Trophoblast cell (in vitro differentiated cells and primary cell): Measurements from ENCODE around the gene SMAD3.
A peak's percentile ranks its signal among the peaks of the same experiment; 100 is the strongest.

Experiments
- DNase-seq, 2 donors: peaks; one replicate each; pipeline ENCODE4 v3.0.0-alpha.2; 2016
- H2AFZ ChIP-seq: 2 replicates; pipeline ENCODE4 v1.6.1; 2013; ENCODE audit warnings: low read length, moderate library complexity, mild to moderate bottlenecking; ENCODE audit not compliant: insufficient read depth, poor library complexity
- H2AK5ac ChIP-seq: 2 replicates; pipeline ENCODE4 v1.6.1; 2013; ENCODE audit warnings: mild to moderate bottlenecking, low read length
- H2BK120ac ChIP-seq: 2 replicates; pipeline ENCODE4 v1.6.1; 2013; ENCODE audit warnings: low read length, mild to moderate bottlenecking, moderate library complexity; ENCODE audit not compliant: insufficient read depth, poor library complexity
- H2BK12ac ChIP-seq: 2 replicates; pipeline ENCODE4 v1.6.1; 2013; ENCODE audit warnings: mild to moderate bottlenecking, low read length, moderate library complexity
- H2BK5ac ChIP-seq: 2 replicates; pipeline ENCODE4 v1.6.1; 2013; ENCODE audit warnings: low read length, low read depth, moderate library complexity, mild to moderate bottlenecking; ENCODE audit not compliant: poor library complexity
- H3K14ac ChIP-seq: 2 replicates; pipeline ENCODE4 v1.6.1; 2013; ENCODE audit warnings: mild to moderate bottlenecking, low read length
- H3K18ac ChIP-seq: 2 replicates; pipeline ENCODE4 v1.6.1; 2013; ENCODE audit warnings: mild to moderate bottlenecking, low read length
- H3K23ac ChIP-seq: 2 replicates; pipeline ENCODE4 v1.6.1; 2013; ENCODE audit warnings: low read length
- H3K27ac ChIP-seq: 2 replicates; pipeline ENCODE4 v1.5.1; 2013; ENCODE audit warnings: low read depth, mild to moderate bottlenecking, inconsistent platforms, low read length, moderate library complexity
- H3K27me3 ChIP-seq: 2 replicates; pipeline ENCODE4 v1.6.1; 2013; ENCODE audit warnings: inconsistent platforms, mild to moderate bottlenecking, low read length, moderate library complexity; ENCODE audit not compliant: insufficient read depth
- H3K36me3 ChIP-seq, 2 experiments: 1 replicate in 1 of 2; 2 replicates in 1 of 2; pipeline ENCODE4 v1.6.1; 2013; ENCODE audit warnings: low read length in 2 of 2, mild to moderate bottlenecking in 2 of 2, moderate library complexity in 1 of 2; ENCODE audit not compliant: insufficient read depth in 2 of 2, control insufficient read depth in 1 of 2
- H3K4ac ChIP-seq: 2 replicates; pipeline ENCODE4 v1.6.1; 2013; ENCODE audit warnings: low read depth, mild to moderate bottlenecking, low read length, moderate library complexity
- H3K4me1 ChIP-seq, 2 experiments: 1 replicate in 1 of 2; 2 replicates in 1 of 2; pipeline ENCODE4 v1.6.1; 2013; ENCODE audit warnings: low read length in 2 of 2, mild to moderate bottlenecking in 2 of 2, moderate library complexity in 1 of 2; ENCODE audit not compliant: insufficient read depth in 2 of 2, control insufficient read depth in 1 of 2
- H3K4me2 ChIP-seq: 2 replicates; pipeline ENCODE4 v1.6.1; 2013; ENCODE audit warnings: inconsistent platforms, mild to moderate bottlenecking, low read length, moderate library complexity
- H3K4me3 ChIP-seq: 2 replicates; pipeline ENCODE4 v1.5.1; 2013; ENCODE audit warnings: mild to moderate bottlenecking, low read depth, low read length, inconsistent platforms
- H3K79me1 ChIP-seq: one replicate; pipeline ENCODE4 v1.6.1; 2013; ENCODE audit warnings: low read length
- H3K79me2 ChIP-seq: 2 replicates; pipeline ENCODE4 v1.6.1; 2013; ENCODE audit warnings: low read length, mild to moderate bottlenecking; ENCODE audit not compliant: control insufficient read depth, insufficient read depth, poor library complexity
- H3K9ac ChIP-seq: 2 replicates; pipeline ENCODE4 v1.6.1; 2013; ENCODE audit warnings: mild to moderate bottlenecking, low read length
- H3K9me3 ChIP-seq: 2 replicates; pipeline ENCODE4 v1.6.1; 2013; ENCODE audit warnings: low read depth, mild to moderate bottlenecking, control low read depth, inconsistent platforms, low read length; ENCODE audit not compliant: insufficient read depth
- H4K12ac ChIP-seq: 2 replicates; pipeline ENCODE4 v1.6.1; 2013; ENCODE audit warnings: low read depth, mild to moderate bottlenecking, low read length, moderate library complexity
- H4K8ac ChIP-seq: 2 replicates; pipeline ENCODE4 v1.6.1; 2013; ENCODE audit warnings: low read depth, mild to moderate bottlenecking, low read length, moderate library complexity
- H4K91ac ChIP-seq: one replicate; pipeline ENCODE4 v1.6.1; 2013; ENCODE audit warnings: low read depth, mild to moderate bottlenecking, low read length, moderate library complexity
- WGBS: extraction: QIAGEN DNeasy Blood & Tissue Kit; methylation state at CpG from one replicate; pipeline ENCODE4 v1.1.7; 2013; ENCODE audit warnings: missing lambda C conversion rate; ENCODE audit not compliant: insufficient read length, insufficient coverage; ENCODE audit errors: extremely low coverage; 5-methylcytosine and 5-hydroxymethylcytosine counted together

SMAD3 gene

GRCh38 chr15:67118808-67119207 is 53.4 kb downstream of the SMAD3 start:
- no peak overlapping the region for H2BK5ac ChIP-seq

GRCh38 chr15:67119238-67119846 is 53.9 kb downstream of the SMAD3 start:
- no peak overlapping the region for H2AFZ ChIP-seq
- H2BK120ac ChIP-seq, result no peak overlapping the region
- no peak overlapping the region for H3K23ac ChIP-seq
- H4K8ac ChIP-seq, result no peak overlapping the region
- peak; percentile 73 to 98 for DNase-seq
- H3K9ac ChIP-seq, result no peak overlapping the region
- H3K27ac ChIP-seq, result no peak overlapping the region
- peaks cover 0 to 5% of the 10 kb centered on the region in 2 experiments for H3K36me3 ChIP-seq
- H3K9me3 ChIP-seq, result no peaks in the 10 kb centered on the region
- H3K4me2 ChIP-seq, result no peak overlapping the region
- no peak overlapping the region for H2BK5ac ChIP-seq
- H2BK12ac ChIP-seq, result no peak overlapping the region
- no peaks in the 10 kb centered on the region for H3K27me3 ChIP-seq
- H3K14ac ChIP-seq, result no peak overlapping the region
- H3K4me3 ChIP-seq, result no peak overlapping the region
- no CpG with 5 or more reads among the region's 6 CpGs for WGBS
- H4K91ac ChIP-seq, result no peak overlapping the region
- no peak overlapping the region for H2AK5ac ChIP-seq
- H3K79me1 ChIP-seq, result peaks cover 15% of the 10 kb centered on the region
- H3K4ac ChIP-seq, result no peak overlapping the region
- H3K4me1 ChIP-seq, result peaks cover 38 to 54% of the 10 kb centered on the region in 2 experiments
- H3K79me2 ChIP-seq, result no peaks in the 10 kb centered on the region
- H4K12ac ChIP-seq, result no peak overlapping the region
- H3K18ac ChIP-seq, result no peak overlapping the region

More at GRCh38 chr15:67118808-67119207, 53.4 kb downstream of the SMAD3 start:
- Histone ChIP-seq H4K91ac (no peak overlapping the region), H3K4me2 (no peak overlapping the region), H3K36me3 (peaks cover 0 to 5% of the 10 kb centered on the region in 2 experiments), H3K23ac (no peak overlapping the region), H2AK5ac (no peak overlapping the region), H2AFZ (no peak overlapping the region), H3K18ac (no peak overlapping the region), H3K9ac (no peak overlapping the region), H3K4me1 (peaks cover 38 to 54% of the 10 kb centered on the region in 2 experiments), H2BK12ac (no peak overlapping the region), H2BK120ac (no peak overlapping the region), H3K4me3 (no peak overlapping the region), H4K12ac (no peak overlapping the region), H3K14ac (no peak overlapping the region), H3K9me3 (no peaks in the 10 kb centered on the region), H4K8ac (no peak overlapping the region), H3K27me3 (no peaks in the 10 kb centered on the region), H3K79me1 (peaks cover 15% of the 10 kb centered on the region), H3K4ac (no peak overlapping the region), H3K27ac (no peak overlapping the region), H3K79me2 (no peaks in the 10 kb centered on the region)
- no peak for DNase-seq
- no CpG with 5 or more reads among the region's 5 CpGs for WGBS

- peaks cover 38 to 50% of the 10 kb centered on the region in 2 experiments for H3K4me1 ChIP-seq
- no peaks in the 10 kb centered on the region for H3K79me2 ChIP-seq
- no peak overlapping the region for H4K12ac ChIP-seq
- H2BK12ac ChIP-seq, result peak overlapping the region; percentile 48
- peak overlapping the region; percentile 16 for H2BK120ac ChIP-seq
- H3K4me3 ChIP-seq, result no peak overlapping the region
- H3K27me3 ChIP-seq, result no peaks in the 10 kb centered on the region
- peak overlapping the region; percentile 4 for H3K4ac ChIP-seq
- peak overlapping the region; percentile 5 for H3K27ac ChIP-seq
- H2AK5ac ChIP-seq, result peak overlapping the region; percentile 28
- H3K9ac ChIP-seq, result no peak overlapping the region
- WGBS, result no CpG with 5 or more reads among the region's 9 CpGs
- no peak overlapping the region for H3K23ac ChIP-seq
- no peak overlapping the region for H4K8ac ChIP-seq
- no peaks in the 10 kb centered on the region for H3K9me3 ChIP-seq
- peak overlapping the region; percentile 28 for H3K18ac ChIP-seq
- H2BK5ac ChIP-seq, result peak overlapping the region; percentile 3
- no peak for DNase-seq
- H4K91ac ChIP-seq, result peak overlapping the region; percentile 41
- no peak overlapping the region for H2AFZ ChIP-seq
- peaks cover 15% of the 10 kb centered on the region for H3K79me1 ChIP-seq
- peak overlapping the region; percentile 76 for H3K14ac ChIP-seq
- no peak overlapping the region for H3K4me2 ChIP-seq
- H3K36me3 ChIP-seq, result peaks cover 0 to 5% of the 10 kb centered on the region in 2 experiments
Observed at GRCh38 chr15:67120009-67120838, 54.8 kb downstream of the SMAD3 start.

GRCh38 chr15:67120839-67121643 is 55.6 kb downstream of the SMAD3 start:
- Histone ChIP-seq H4K91ac (peak overlapping the region; percentile 73), H3K36me3 (peaks cover 0 to 5% of the 10 kb centered on the region in 2 experiments), H3K18ac (peak overlapping the region; percentile 87), H3K23ac (no peak overlapping the region), H4K12ac (no peak overlapping the region), H2BK120ac (no peak overlapping the region), H3K4me1 (peaks cover 38 to 51% of the 10 kb centered on the region in 2 experiments), H3K79me2 (no peaks in the 10 kb centered on the region), H2AK5ac (peak overlapping the region; percentile 96), H3K9ac (no peak overlapping the region), H4K8ac (peak overlapping the region; percentile 53), H3K9me3 (no peaks in the 10 kb centered on the region), H2AFZ (no peak overlapping the region), H3K27ac (peak overlapping the region; percentile 50), H3K4ac (no peak overlapping the region), H3K14ac (peak overlapping the region; percentile 70), H3K27me3 (no peaks in the 10 kb centered on the region), H2BK12ac (peak overlapping the region; percentile 75), H3K79me1 (peaks cover 15% of the 10 kb centered on the region), H3K4me3 (no peak overlapping the region), H3K4me2 (no peak overlapping the region), H2BK5ac (peak overlapping the region; percentile 42)
- DNase-seq, result peak; percentile 79 to 87
- WGBS, result no CpG with 5 or more reads among the region's 27 CpGs
